ENCODE data around the gene RASGRF1. TPM values are rescaled to one million over a fixed set of nuclear protein-coding genes. Genes with fewer than 3 reads are reported as not detected.

The RASGRF1 gene
- polyA plus RNA-seq, 3 donors, result 0.11 TPM; not detected in 2

- no peak overlapping the region for H3K27ac ChIP-seq (ENCODE audit: low read depth in 1 of 2, low read length in 2 of 2)
- peaks cover 37% of the 10 kb centered on the region for H3K4me1 Mint-ChIP-seq
- intact Hi-C loops (cut with micrococcal nuclease), result loop anchor here in 1 of 2 donors (2.0 to 5.0 kb wide), 3 partner anchors 15 to 97 kb away; no protein-coding TSS in a partner anchor
- no peak overlapping the region for H3K9ac ChIP-seq (ENCODE audit: insufficient read depth, low read length, poor library complexity, severe bottlenecking)
- peaks cover 4 to 6% (median 4%) of the 10 kb centered on the region in 3 donors for H3K27me3 Mint-ChIP-seq (ENCODE audit: low read depth in 3 of 3)
- H3K4me3 ChIP-seq (replicated peaks in 1 of 3; ENCODE audit: low read depth in 2 of 3, low read length in 3 of 3), result no peak overlapping the region
- WGBS (ENCODE audit: insufficient coverage), result 84% methylated on average over 24 of the region's 24 CpGs
- DNase-seq, result no peak
- no peaks in the 10 kb centered on the region for H3K27me3 ChIP-seq (ENCODE audit: control insufficient read depth in 2 of 2, insufficient read depth in 2 of 2, low read length in 2 of 2)
- H3K9me3 Mint-ChIP-seq, result peaks cover 0 to 5% (median 0%) of the 10 kb centered on the region in 7 donors
- H3K27ac Mint-ChIP-seq, result peak overlapping the region in 5 of 7 donors; percentile 50 to 88 (median 75)
- H2AFZ ChIP-seq (ENCODE audit: insufficient read depth, low read depth, low read length, poor library complexity, severe bottlenecking), result no peak overlapping the region
- no peak overlapping the region for H3K4me3 Mint-ChIP-seq
- H3K4me1 ChIP-seq (ENCODE audit: control insufficient read depth in 1 of 2, insufficient read depth in 2 of 2, low read length in 2 of 2), result peaks cover 25 to 37% of the 10 kb centered on the region in 2 donors
- no peaks in the 10 kb centered on the region for H3K36me3 ChIP-seq (replicated peaks in 1 of 2; ENCODE audit: control insufficient read depth in 1 of 2, insufficient read depth in 2 of 2, low read length in 2 of 2)
- peak overlapping the region; percentile 45 for H3K4me2 ChIP-seq (replicated peaks; ENCODE audit: extremely low read depth, low read length, poor library complexity, severe bottlenecking)
- no peaks in the 10 kb centered on the region for H3K36me3 Mint-ChIP-seq
- no peaks in the 10 kb centered on the region for H3K9me3 ChIP-seq (replicated peaks in 1 of 2; ENCODE audit: control insufficient read depth in 1 of 2, insufficient read depth in 1 of 2, low read length in 2 of 2)
- H3K79me2 ChIP-seq (ENCODE audit: insufficient read depth, low read length), result no peaks in the 10 kb centered on the region
- TF ChIP-seq CTCF (IDR thresholded peaks at IDR 0.05), result no peak
- no peaks in the 10 kb centered on the region for H4K20me1 ChIP-seq (ENCODE audit: insufficient read depth, low read length)
Measured at GRCh38 chr15:79003896-79004295, 86.7 kb downstream of the RASGRF1 start.

- H3K4me1 Mint-ChIP-seq, result peaks cover 37% of the 10 kb centered on the region
- no peak for DNase-seq
- no peaks in the 10 kb centered on the region for H3K79me2 ChIP-seq (ENCODE audit: insufficient read depth, low read length)
- peaks cover 2 to 7% (median 4%) of the 10 kb centered on the region in 3 donors for H3K27me3 Mint-ChIP-seq (ENCODE audit: low read depth in 3 of 3)
- H3K27me3 ChIP-seq (ENCODE audit: control insufficient read depth in 2 of 2, insufficient read depth in 2 of 2, low read length in 2 of 2), result no peaks in the 10 kb centered on the region
- no peak overlapping the region for H3K4me2 ChIP-seq (replicated peaks; ENCODE audit: extremely low read depth, low read length, poor library complexity, severe bottlenecking)
- peaks cover 25 to 38% of the 10 kb centered on the region in 2 donors for H3K4me1 ChIP-seq (ENCODE audit: control insufficient read depth in 1 of 2, insufficient read depth in 2 of 2, low read length in 2 of 2)
- H3K36me3 ChIP-seq (replicated peaks in 1 of 2; ENCODE audit: control insufficient read depth in 1 of 2, insufficient read depth in 2 of 2, low read length in 2 of 2), result no peaks in the 10 kb centered on the region
- intact Hi-C loops (cut with micrococcal nuclease), result loop anchor here in 1 of 2 donors (5.0 kb wide), 1 partner anchor 96 kb away; no protein-coding TSS in a partner anchor
- TF ChIP-seq CTCF (IDR thresholded peaks at IDR 0.05), result no peak
- peak overlapping the region in 4 of 7 donors; percentile 58 to 79 (median 74) for H3K27ac Mint-ChIP-seq
- WGBS (ENCODE audit: insufficient coverage), result 90% methylated on average over 2 of the region's 9 CpGs
- H3K4me3 ChIP-seq (replicated peaks in 1 of 3; ENCODE audit: low read depth in 2 of 3, low read length in 3 of 3), result no peak overlapping the region
- H3K36me3 Mint-ChIP-seq, result no peaks in the 10 kb centered on the region
- no peak overlapping the region for H2AFZ ChIP-seq (ENCODE audit: insufficient read depth, low read depth, low read length, poor library complexity, severe bottlenecking)
- H3K27ac ChIP-seq (ENCODE audit: low read depth in 1 of 2, low read length in 2 of 2), result no peak overlapping the region
- no peak overlapping the region for H3K4me3 Mint-ChIP-seq
- peaks cover 0 to 5% (median 0%) of the 10 kb centered on the region in 7 donors for H3K9me3 Mint-ChIP-seq
- no peak overlapping the region for H3K9ac ChIP-seq (ENCODE audit: insufficient read depth, low read length, poor library complexity, severe bottlenecking)
- H4K20me1 ChIP-seq (ENCODE audit: insufficient read depth, low read length), result no peaks in the 10 kb centered on the region
- no peaks in the 10 kb centered on the region for H3K9me3 ChIP-seq (replicated peaks in 1 of 2; ENCODE audit: control insufficient read depth in 1 of 2, insufficient read depth in 1 of 2, low read length in 2 of 2)
Measured at GRCh38 chr15:79003301-79003700, 87.3 kb downstream of the RASGRF1 start.
